ENCODE data around the gene YIPF7. TPM values are rescaled to one million over a fixed set of nuclear protein-coding genes. Genes with fewer than 3 reads are reported as not detected.

Gene YIPF7
- total RNA-seq, 1 experiment from 2014 or later = not detected

DNA sequence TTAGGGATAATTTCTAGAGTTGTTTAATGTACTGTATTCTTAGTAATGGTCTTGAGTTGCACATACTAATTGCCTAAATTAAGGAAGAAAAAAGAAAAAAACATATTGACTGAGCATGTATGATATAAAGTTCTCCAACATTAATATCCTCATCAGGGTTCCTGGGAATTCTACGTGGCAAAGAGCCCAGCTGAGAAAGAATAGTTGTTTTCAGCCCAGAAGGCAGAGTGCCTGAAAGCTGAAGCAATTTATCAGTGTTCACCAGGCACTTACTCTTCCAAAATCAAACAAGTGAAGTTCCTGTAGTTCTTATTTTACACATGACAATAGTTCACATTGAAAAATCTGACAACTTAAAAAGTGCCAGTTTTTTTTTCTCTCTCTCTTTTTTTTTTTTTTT lies 27.7 kb downstream of the YIPF7 start:
- Histone ChIP-seq H3K79me2 (ENCODE audit: insufficient read depth, low read length) (no peaks in the 10 kb centered on the region), H2BK15ac (ENCODE audit: low read depth, low read length) (no peak overlapping the region), H2AFZ (ENCODE audit: low read length) (no peak overlapping the region), H3K23me2 (ENCODE audit: insufficient read length, low read depth, low read length, poor library complexity, severe bottlenecking) (no peaks in the 10 kb centered on the region), H3K18ac (ENCODE audit: insufficient read length, low read depth, low read length) (no peak overlapping the region), H3K14ac (ENCODE audit: insufficient read depth, low read length) (no peak overlapping the region), H3K79me1 (ENCODE audit: insufficient read depth, low read depth, low read length, poor library complexity, severe bottlenecking) (no peaks in the 10 kb centered on the region), H3K56ac (ENCODE audit: insufficient read length, low read depth, low read length) (no peak overlapping the region), H3K4me2 (ENCODE audit: insufficient read depth, insufficient read length, low read length) (no peak overlapping the region), H3T11ph (ENCODE audit: low read length) (no peak overlapping the region), H2BK5ac (ENCODE audit: insufficient read length, low read length) (no peak overlapping the region), H3K9ac (ENCODE audit: extremely low read depth, insufficient read length, low read length) (no peak overlapping the region), H2BK20ac (ENCODE audit: low read depth, low read length, poor library complexity, severe bottlenecking) (no peak overlapping the region), H3K27ac (ENCODE audit: insufficient read length, low read depth, low read length) (no peak overlapping the region), H4K91ac (ENCODE audit: insufficient read length, low read depth, low read length) (no peak overlapping the region), H2BK120ac (ENCODE audit: low read depth, low read length, poor library complexity, severe bottlenecking) (no peak overlapping the region), H3K4me1 (ENCODE audit: insufficient read depth, low read length) (no peaks in the 10 kb centered on the region), H4K8ac (replicated peaks; ENCODE audit: insufficient read length, low read depth, low read length) (no peak overlapping the region), H3K27me3 (ENCODE audit: insufficient read depth, low read length) (no peaks in the 10 kb centered on the region), H2AK5ac (ENCODE audit: insufficient read length, low read length) (no peak overlapping the region), H3K4ac (ENCODE audit: low read depth, low read length) (no peak overlapping the region), H2BK12ac (ENCODE audit: insufficient read length, low read depth, low read length) (no peak overlapping the region), H4K20me1 (ENCODE audit: control insufficient read depth, insufficient read depth, insufficient read length) (no peaks in the 10 kb centered on the region), H3K9me3 (ENCODE audit: control insufficient read depth, low read depth, low read length) (no peaks in the 10 kb centered on the region), H3K23ac (ENCODE audit: insufficient read length, low read depth, low read length) (no peak overlapping the region), H4K5ac (ENCODE audit: insufficient read length, low read depth, low read length) (no peak overlapping the region)
- Mint-ChIP-seq H3K27ac (no peak overlapping the region), H3K27me3 (ENCODE audit: low read depth) (no peaks in the 10 kb centered on the region), H3K4me1 (no peaks in the 10 kb centered on the region), H3K9me3 (no peaks in the 10 kb centered on the region), H3K4me3 (no peak overlapping the region), H3K36me3 (ENCODE audit: insufficient read depth in 1 of 3, low read depth in 3 of 3) (no peaks in the 10 kb centered on the region)
- TF ChIP-seq, protein P1, sequence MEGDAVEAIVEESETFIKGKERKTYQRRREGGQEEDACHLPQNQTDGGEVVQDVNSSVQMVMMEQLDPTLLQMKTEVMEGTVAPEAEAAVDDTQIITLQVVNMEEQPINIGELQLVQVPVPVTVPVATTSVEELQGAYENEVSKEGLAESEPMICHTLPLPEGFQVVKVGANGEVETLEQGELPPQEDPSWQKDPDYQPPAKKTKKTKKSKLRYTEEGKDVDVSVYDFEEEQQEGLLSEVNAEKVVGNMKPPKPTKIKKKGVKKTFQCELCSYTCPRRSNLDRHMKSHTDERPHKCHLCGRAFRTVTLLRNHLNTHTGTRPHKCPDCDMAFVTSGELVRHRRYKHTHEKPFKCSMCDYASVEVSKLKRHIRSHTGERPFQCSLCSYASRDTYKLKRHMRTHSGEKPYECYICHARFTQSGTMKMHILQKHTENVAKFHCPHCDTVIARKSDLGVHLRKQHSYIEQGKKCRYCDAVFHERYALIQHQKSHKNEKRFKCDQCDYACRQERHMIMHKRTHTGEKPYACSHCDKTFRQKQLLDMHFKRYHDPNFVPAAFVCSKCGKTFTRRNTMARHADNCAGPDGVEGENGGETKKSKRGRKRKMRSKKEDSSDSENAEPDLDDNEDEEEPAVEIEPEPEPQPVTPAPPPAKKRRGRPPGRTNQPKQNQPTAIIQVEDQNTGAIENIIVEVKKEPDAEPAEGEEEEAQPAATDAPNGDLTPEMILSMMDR (conservative IDR thresholded peaks at IDR 0.05) = no peak
- WGBS (ENCODE audit: extremely low coverage, insufficient read length, low lambda C conversion rate) = no CpG with 5 or more reads among the region's 1 CpG
- DNase-seq = no peak

Data from H9 (cell line).